Measurements from ENCODE around the gene MOB3C.

GRCh38 chr1:46562498-46562897 is 54.1 kb downstream of the MOB3C start:
- TF ChIP-seq CTCF (IDR thresholded peaks at IDR 0.05; ENCODE audit: low read length) = no peak
- TF ChIP-seq EZH2 (optimal IDR thresholded peaks at IDR 0.05; ENCODE audit: low read depth, low read length) = no peak
